RPMI7951 (cell line): ENCODE measurements around the gene TENM4. TPM values are rescaled to one million over a fixed set of nuclear protein-coding genes. Genes with fewer than 3 reads are reported as not detected.

Experiments
- DNase-seq: peaks from one replicate; pipeline ENCODE4 v3.0.0-alpha.2; 2012; ENCODE audit warnings: low read depth
- total RNA-seq: library from RNA; depleted of rRNA; stranded (reverse); fragments of >200 nt; shearing (Covaris generic); gene quantifications from 2 replicates; pipeline ENCODE4 v1.2.3, GENCODE V29; 2014

TENM4 gene
- total RNA-seq, 1 experiment from 2014 or later: 25.1 TPM

GRCh38 chr11:78795621-78796261, 645.1 kb downstream of the TENM4 start:
- DNase-seq: peak; percentile 90

- DNase-seq: no peak
These were observed 648.9 kb downstream of the TENM4 start for GRCh38 chr11:78791964-78792363.

- peak; percentile 54 for DNase-seq
These were observed 649.6 kb downstream of the TENM4 start for GRCh38 chr11:78791254-78791653.

GRCh38 chr11:78790784-78791183, 650.0 kb downstream of the TENM4 start:
- no peak for DNase-seq

- no peak for DNase-seq
These were observed 651.5 kb downstream of the TENM4 start for GRCh38 chr11:78789375-78789774.

GRCh38 chr11:78788533-78788932, 652.3 kb downstream of the TENM4 start:
- DNase-seq: no peak

- no peak for DNase-seq
These were observed 653.1 kb downstream of the TENM4 start for GRCh38 chr11:78787696-78788095.

GRCh38 chr11:78786746-78787145, 654.1 kb downstream of the TENM4 start:
- DNase-seq: no peak

- DNase-seq: peak; percentile 71
These were observed 654.7 kb downstream of the TENM4 start for GRCh38 chr11:78786086-78786485.

GRCh38 chr11:78784321-78785061, 656.3 kb downstream of the TENM4 start:
- DNase-seq: peak; percentile 89

- no peak for DNase-seq
These were observed 657.0 kb downstream of the TENM4 start for GRCh38 chr11:78783846-78784245.

GRCh38 chr11:78783301-78783700, 657.5 kb downstream of the TENM4 start:
- DNase-seq: peak; percentile 82

- no peak for DNase-seq
These were observed 658.1 kb downstream of the TENM4 start for GRCh38 chr11:78782725-78783124.

- no peak for DNase-seq
These were observed 659.9 kb downstream of the TENM4 start for GRCh38 chr11:78780889-78781288.

GRCh38 chr11:78773492-78773891, 667.3 kb downstream of the TENM4 start:
- no peak for DNase-seq

GRCh38 chr11:78773077-78773476, 667.8 kb downstream of the TENM4 start:
- peak; percentile 46 for DNase-seq

- no peak for DNase-seq
These were observed 668.6 kb downstream of the TENM4 start for GRCh38 chr11:78772186-78772585.

- no peak for DNase-seq
These were observed 669.9 kb downstream of the TENM4 start for GRCh38 chr11:78770931-78771330.

GRCh38 chr11:78768971-78769370, 671.9 kb downstream of the TENM4 start:
- DNase-seq: peak; percentile 34

GRCh38 chr11:78768345-78768744, 672.5 kb downstream of the TENM4 start:
- DNase-seq: peak; percentile 37

- peak; percentile 20 for DNase-seq
These were observed 673.5 kb downstream of the TENM4 start for GRCh38 chr11:78767027-78767932.

- no peak for DNase-seq
These were observed 675.9 kb downstream of the TENM4 start for GRCh38 chr11:78764946-78765345.
